HG02610 (cell line): Measurements from ENCODE around the gene SEC14L6.
"Not testable (repeated sequence)": the region's sequence is repeated elsewhere in the genome, so short reads cannot be mapped to it uniquely, and the experiment has no call there.

Experiments
- ATAC-seq: cut with Tn5 transposase; IDR thresholded peaks from one replicate; pipeline ENCODE4 v1.9.1; 2021; ENCODE audit warnings: mild to moderate bottlenecking, moderate library complexity; ENCODE audit not compliant: unreplicated experiment

The SEC14L6 gene

GRCh38 chr22:30567277-30567676, 20.7 kb upstream of the SEC14L6 start:
- ATAC-seq = not testable (repeated sequence)

- ATAC-seq = no peak
These were observed 19.6 kb upstream of the SEC14L6 start for GRCh38 chr22:30566125-30566524.

DNA sequence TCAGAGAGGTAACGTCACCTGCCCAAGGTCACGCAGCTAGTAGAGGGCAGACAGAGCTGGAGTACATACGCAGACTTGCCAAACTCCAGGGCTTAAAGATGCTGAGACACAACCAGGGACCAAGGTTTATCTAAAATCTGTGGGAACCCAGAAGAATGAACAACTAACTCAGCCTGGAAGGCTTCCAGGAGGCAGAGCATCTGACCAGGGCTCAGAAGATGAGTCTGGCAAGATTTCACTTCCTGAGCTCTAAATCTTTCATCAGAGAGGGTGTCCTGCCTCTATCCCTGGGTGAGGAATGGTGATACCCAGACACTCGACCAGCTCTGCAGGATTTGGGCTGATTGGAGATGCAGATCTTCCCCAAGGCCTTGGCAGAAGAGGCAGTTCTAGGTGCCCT, 18.8 kb upstream of the SEC14L6 start:
- ATAC-seq = no peak

DNA sequence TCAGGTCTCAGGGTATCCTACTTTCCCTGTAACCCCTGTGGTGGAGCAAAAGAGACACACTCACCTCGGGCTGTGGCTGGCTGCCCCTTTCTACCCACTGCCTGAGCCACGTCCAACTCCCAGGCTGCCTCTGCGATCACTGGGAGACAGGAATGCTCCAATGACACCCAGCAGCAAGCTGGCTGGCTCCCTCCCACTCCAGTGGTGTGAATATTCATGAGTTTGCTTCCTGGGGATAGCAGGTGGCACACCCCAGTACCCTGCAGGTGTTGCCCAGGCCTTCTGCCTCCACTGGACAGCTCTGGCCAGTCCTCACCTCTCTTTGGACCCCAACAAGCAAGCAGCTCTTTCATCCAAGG, 18.2 kb upstream of the SEC14L6 start:
- ATAC-seq = no peak

DNA sequence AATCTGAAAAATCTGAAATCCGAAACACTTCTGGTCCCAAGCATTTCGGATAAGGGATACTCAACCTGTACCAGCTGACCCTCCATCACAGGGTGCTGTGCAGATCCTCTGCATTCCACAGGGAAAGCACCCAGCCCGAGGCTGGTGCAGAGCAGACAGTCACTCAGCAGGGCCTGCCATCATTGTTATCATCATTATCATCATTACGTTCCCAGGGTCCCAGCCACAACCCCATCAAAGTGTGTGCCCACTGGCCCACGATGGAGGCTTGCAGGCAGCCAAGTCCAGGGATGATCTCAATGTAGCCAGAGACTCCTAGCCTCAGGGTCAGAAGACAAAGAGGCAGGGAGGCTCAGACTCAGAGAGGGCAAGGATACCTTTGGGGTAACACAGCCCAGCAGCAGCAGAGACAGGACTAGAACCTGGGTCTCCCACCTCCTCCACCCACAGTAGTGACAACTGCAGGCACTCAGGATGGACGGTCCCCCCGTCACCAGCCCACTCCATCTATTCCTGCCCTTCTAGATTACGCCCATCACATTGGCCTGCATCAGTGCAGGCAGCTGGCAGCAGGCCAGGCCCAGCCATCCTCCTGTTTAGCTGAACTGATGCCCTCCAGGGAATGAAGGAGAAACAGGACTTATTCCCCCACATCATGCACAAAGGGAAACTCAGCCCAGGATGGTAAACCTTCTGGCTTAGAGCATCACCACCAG, 17.7 kb upstream of the SEC14L6 start:
- no peak for ATAC-seq

GRCh38 chr22:30562366-30562765, 15.8 kb upstream of the SEC14L6 start:
- ATAC-seq = no peak

DNA sequence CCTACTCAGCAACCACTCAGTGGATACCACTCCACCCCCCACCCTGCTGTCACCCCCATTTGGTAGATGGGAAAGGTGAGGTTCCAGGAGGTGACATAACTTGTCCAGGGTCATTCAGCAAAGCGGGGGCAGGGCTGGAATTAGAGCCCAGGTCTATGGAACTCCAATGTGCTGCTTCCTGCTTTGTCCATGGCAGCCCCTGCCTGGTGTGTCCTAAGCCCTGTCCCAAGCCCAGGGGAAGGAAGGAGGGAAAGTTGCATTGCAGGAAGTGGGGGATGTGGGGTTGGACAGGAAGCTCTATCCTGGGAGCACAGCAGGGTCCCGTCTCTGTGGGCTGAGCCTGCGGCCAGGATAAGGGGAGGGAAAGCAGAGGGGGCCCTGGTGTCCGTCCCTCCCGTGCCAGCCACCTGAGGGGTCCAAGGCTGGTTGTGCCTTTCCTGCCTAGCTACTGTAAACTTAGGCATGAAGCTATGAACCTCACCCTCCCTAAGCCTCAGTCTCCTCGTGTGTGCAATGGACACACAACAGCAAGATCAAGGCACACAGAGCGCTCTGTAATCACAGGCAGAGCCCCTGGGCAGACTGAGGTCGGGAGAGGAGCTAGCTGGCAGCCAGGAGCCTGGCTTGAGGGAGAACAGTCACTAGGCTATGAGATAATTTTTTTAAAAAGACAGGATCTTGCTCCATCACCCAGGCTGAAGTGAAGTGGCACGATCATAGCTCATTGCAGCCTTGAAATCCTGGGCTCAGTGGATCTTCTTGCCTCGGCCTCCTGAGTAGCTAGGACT, 15.1 kb upstream of the SEC14L6 start:
- no peak for ATAC-seq

DNA sequence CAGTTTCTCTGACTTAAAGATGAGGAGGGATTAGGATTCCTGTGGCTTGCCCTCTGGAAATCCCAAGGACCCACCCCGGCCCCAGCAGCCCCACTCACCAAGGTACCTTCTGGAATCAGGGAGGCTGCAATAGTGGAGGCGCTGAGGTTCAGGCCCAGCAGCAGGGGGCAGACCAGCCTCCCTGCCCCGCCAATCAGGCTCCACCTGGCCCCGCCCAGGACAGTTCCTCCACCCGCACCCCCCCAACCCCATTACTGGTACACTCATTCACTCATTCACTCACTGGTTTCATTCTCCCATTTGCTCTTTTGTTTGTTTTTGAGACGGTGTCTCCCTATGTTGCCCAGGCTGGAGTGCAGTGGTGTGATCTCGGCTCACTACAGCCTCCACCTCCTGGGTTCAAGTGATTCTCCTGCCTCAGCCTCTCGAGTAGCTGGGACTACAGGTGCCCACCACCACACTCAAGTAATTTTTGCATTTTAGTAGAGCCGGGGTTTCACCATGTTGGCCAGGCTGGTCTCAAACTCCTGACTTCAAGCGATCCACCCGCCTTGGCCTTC, 14.2 kb upstream of the SEC14L6 start:
- ATAC-seq = not testable (repeated sequence)

DNA sequence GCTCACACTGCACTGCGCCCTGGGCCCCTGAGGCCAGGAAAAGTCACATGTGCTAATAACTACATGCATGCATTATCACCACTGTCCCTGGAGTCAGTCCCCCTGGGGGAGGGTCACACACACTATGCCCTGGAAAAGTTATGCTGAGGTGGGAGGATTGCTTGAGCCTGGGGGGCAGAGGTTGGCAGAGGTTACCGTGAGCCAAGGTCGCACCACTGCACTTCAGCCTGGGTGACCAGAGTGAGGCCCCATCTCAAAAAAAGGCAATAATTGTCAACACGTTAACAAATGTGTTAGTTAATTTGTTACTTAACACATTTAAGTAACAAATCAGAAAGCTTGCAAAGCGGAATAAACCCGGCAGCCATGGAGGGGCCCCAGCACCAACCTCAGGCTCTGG, 13.3 kb upstream of the SEC14L6 start:
- ATAC-seq = no peak

GRCh38 chr22:30557243-30557642, 10.7 kb upstream of the SEC14L6 start:
- no peak for ATAC-seq

GRCh38 chr22:30556388-30556787, 9.8 kb upstream of the SEC14L6 start:
- no peak for ATAC-seq

GRCh38 chr22:30555282-30556210, 9.0 kb upstream of the SEC14L6 start:
- no peak for ATAC-seq

DNA sequence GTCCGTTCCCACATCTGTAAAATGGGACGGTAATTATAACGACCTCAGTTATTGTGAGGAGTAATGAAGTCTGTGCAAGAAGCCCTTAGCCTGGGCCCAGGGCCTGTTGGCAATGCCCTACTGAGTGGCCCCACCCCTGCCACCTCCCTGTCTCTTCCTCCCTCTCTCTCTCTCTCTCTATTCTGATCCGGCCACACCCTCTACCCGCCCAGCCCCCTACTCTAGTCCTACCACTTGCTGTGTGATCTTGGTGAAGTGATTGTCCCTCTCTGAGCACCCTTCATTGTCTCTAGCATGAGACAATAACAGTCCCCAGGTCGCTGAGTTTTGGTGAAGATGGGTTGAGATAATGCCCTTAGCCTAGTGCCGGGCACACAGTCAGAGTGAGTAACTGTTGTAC, 7.4 kb upstream of the SEC14L6 start:
- ATAC-seq = no peak

DNA sequence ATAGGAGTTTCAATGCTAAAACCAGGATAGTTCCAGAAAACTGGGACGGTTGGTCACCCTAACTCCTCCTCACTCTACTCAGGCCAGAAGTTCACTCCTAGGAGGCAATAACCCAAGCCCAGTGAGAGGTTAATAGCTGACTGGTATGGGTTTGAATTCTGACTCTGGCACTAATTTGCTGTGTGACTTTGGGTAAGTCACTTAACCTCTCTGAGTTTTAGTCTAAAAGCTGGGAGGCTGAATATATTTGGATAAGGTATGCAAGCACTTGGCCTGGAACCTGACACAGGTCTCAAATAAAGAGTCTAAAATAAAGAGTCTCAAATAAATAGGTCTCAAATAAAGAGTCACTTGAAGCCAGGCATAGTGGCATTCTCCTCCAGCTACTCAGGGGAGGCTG, 6.2 kb upstream of the SEC14L6 start:
- ATAC-seq = no peak

- not testable (repeated sequence) for ATAC-seq
These were observed 5.3 kb upstream of the SEC14L6 start for GRCh38 chr22:30551813-30552212.

GRCh38 chr22:30547188-30547587, 647 bp upstream of the SEC14L6 start:
- ATAC-seq = no peak

DNA sequence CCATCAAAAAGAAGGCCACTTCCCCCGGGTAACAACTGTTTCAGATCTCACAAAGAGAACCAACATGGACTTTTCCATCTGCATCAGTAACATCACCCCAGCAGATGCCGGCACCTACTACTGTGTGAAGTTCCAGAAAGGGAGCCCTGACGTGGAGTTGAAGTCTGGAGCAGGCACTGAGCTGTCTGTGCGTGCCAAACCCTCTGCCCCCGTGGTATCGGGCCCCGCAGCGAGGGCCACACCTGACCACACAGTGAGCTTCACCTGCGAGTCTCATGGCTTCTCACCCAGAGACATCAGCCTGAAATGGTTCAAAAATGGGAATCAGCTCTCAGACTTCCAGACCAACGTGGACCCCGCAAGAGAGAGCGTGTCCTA, 3.7 kb downstream of the SEC14L6 start:
- ATAC-seq = no peak

DNA sequence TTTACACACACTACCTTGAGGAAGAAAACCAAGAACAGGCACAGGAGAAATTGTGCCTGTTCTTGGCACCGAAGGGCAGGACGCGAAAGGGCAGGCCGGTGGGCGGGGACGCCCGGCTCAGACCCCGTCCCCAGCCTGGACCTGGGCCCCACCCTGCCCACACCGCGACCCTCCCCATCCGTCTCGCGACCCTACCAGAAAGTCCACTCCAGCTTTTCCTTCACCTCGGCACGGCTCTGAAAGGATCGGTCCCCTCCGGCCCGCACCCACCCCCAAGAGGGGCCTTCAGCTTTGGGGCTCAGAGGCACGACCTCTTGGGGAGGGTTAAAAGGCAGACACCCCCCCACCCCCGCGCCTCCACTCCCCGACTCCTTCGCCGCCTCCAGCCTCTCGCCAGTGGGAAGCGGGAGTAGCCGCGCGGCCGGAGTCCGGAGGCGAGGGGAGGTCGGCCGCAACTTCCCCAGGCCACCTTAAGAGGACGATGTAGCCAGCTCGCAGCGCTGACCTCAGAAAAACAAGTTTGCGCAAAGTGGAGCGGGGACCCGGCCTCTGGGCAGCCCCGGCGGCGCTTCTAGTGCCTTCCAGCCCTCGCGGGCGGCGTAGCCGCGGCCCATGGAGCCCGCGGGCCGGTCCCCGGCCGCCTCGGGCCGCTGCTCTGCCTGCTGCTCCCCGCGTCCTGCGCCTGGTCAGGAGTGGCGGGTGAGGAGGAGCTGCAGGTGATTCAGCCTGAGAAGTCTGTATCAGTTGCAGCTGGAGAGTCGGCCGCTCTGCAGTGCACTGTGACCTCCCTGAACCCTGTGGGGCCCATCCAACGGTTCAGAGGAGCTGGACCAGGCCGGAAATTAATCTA, 4.4 kb downstream of the SEC14L6 start:
- ATAC-seq = no peak

DNA sequence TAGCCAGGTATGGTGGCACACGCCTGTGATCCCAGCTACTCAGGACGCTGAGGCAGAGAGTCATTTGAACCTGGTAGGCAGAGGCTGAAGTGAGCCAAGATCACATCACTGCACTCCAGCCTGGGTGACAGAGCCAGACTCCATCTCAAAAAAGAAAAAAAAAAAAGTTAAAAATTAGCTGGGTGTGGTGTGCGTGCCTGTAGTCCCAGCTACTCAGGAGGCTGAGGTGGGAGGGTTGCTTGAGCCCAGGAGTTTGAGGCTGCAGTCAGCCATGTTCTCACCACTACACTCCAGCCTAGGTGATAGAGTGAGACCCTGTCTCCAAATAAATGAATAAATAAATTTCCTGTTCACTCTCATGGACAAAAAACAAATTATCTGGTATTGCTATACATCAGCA, 5.0 kb downstream of the SEC14L6 start:
- not testable (repeated sequence) for ATAC-seq

DNA sequence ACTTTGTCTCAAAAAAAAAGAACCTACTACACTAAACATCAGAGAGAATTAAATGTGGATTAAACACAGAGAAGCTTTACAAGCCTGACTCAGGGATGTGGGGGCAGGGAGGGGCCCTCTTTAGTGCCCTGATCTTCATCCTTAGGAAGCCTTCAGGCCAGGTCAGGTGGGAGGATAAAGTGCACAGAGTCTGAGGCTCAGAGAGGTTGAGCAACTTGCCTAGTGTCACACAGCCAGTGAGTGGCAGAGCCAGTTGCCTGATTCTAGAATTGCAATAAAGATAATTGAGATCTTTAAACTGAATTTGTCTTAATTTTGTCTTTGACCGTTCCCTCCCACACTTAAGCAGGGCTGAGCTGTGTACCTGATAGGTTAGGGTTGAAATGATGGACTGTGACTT, 7.2 kb downstream of the SEC14L6 start:
- no peak for ATAC-seq
